HS-5 (cell line): ENCODE results near the gene ARAF.
"Not testable (repeated sequence)": the region's sequence is repeated elsewhere in the genome, so short reads cannot be mapped to it uniquely, and the experiment has no call there.

Experiments
- DNase-seq: peaks from one replicate; pipeline ENCODE4 v3.0.0-alpha.2; 2012; ENCODE audit warnings: low read depth

Gene ARAF

DNA sequence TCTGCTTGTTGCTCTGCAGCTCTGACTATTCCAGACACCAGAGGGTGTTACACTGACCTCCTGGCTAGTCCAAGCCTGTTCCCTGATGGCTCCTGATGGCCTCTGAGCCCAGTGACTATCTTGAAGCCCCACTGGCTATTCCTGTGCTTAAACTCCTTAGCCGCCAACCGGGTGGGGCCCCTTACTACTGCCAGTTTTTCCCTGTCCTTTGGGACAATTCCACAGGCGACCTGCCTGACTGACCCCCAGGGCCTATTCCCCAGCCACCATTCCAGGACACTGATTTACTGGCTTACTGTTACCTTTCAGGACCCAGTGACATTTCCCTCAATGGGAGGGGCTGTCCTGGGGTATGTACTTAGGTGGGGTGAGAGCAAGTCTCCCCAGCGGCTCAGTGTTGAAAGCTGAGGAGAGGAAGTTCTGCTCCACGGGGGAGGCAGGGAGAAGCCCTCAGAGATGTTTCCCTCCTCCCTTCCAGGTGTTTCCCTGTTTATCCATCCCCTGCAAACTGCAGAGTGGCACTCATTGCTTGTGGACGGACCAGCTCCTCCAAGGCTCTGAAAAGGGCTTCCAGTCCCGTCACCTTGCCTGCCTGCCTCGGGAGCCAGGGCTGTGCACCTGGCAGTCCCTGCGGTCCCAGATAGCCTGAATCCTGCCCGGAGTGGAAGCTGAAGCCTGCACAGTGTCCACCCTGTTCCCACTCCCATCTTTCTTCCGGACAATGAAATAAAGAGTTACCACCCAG, 25.2 kb downstream of the ARAF start:
- no peak for DNase-seq

DNA sequence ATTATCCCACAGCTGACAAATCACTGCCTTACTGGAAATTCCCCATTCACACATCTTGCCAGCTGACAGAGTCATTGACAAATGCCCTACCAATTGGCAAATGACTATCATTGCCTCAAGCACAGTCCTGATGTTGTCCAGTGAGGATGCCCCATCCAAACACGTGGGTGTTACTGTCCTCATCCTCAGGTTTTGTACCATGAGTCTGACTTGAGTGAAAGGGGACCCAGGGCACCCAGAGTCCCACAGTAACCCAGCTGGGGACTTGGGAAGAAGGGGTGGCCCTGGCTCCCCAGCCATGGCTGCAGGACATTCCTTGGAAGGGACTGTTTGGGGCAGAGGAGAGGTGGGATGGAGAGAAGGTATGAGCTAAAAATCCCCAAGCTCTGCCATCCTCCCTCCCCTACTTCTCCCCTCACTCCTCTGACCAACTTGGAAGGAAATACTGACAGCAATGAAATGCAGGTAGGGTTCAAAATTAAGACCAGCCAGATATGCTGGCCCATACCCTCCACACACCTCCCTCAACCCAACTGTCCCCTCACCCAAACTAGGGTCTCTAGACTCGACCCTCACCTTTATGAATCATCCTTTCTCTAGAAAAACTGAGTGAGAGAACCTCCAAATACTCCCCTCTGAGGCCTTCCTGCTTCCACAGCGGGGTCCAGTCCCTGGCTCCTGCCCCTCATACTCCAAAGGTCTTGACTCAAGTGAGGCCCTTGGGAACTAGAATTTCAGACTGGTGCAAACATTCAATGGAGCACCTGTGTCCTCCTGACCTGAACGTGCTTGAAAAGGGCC, 26.3 kb downstream of the ARAF start:
- DNase-seq, result no peak

DNA sequence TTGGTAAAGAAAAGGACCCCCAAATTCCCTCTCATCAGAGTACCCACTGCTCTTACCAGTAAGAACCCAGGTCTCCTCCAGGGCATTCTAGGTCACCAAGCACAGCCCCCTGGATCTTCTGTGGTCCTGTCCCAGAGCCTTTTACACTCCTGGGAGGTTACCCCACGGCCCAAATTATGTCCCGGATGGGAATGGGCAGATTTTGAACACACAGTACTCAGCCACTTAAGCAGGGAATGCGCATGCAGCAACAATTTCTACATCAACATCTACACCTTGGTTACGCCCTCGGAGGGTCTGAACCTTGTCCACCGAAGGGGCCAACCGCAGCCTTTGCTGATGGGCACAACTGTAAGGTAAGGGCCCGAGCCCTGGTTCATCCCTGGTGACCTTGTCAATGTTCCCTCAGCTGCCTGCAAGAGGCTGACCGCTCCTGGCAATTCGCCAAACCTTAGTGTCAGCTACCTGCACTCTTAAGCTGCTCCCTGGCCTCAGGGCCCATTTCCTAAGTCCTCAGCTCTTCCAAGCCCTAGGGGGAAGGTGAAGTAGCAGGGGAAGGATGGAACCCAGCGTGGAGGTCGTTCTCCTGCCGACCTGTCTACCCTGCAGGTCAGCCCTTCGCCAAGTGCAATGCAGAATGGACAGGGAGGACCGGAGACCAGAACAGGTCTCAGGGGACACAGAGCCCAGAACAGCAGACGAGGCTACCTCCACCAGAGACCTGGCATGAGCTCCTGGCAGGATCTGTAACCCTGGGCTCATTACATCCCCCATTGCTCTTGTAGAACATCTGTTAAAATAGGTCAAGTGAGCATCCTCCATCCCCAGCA, 27.1 kb downstream of the ARAF start:
- no peak for DNase-seq

DNA sequence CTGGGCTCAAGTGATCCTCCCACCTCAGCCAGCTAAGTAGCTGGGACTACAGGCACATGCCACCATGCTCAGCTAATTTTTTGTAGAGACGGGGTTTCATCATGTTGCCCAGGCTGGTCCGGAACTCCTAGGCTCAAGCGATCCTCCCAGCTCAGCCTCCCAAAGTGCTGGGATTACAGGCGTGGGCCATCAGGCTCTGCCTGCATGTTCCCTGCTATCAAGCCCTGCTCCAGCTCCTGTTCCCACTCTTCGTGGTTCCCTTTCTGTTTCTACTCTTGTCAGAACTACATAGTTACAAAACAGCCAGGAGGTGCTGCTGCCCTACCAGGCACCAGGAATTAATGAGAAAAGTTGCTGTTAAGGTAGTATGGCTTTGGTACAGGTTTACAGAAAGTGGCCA, 30.0 kb downstream of the ARAF start:
- no peak for DNase-seq

DNA sequence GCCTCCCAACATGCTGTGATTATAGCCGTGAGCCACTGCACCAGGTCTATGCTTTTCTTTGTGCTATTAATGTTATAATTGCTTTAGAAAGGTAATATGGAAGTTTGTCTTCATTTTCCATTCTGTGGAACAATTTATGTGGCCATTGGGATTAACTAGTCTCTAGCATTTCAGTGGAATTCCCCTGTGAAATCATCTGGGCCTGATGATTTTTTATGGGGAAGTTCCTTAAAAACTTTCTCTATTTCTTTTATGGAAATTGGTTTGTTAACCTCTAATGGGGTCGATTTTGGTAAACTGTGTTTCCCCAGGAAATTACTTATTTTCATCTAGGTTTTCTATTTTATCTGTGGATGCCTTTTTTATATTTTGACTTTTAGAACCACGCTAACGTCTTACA, 32.5 kb downstream of the ARAF start:
- DNase-seq, result no peak

- DNase-seq, result no peak
Measured at GRCh38 chrX:47595716-47596251, 34.8 kb downstream of the ARAF start.

DNA sequence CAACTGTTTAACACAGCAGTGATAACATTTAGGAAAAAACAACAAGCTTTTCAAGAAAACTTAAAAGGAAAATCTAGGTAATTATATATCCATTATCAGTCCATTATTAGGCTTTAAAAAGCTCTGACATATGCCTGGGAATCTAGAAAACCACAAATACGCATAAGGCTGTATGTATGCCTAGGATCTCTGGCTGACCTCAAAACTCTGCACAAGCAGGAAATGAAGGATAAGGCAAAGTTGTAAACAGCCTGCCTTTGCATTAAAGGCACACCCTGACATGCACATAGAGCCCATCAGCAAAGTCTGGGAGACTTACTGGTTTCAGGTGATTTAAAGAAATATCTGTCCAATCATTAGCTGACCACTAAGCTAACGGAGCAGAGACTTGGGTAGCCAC, 35.3 kb downstream of the ARAF start:
- no peak for DNase-seq

DNA sequence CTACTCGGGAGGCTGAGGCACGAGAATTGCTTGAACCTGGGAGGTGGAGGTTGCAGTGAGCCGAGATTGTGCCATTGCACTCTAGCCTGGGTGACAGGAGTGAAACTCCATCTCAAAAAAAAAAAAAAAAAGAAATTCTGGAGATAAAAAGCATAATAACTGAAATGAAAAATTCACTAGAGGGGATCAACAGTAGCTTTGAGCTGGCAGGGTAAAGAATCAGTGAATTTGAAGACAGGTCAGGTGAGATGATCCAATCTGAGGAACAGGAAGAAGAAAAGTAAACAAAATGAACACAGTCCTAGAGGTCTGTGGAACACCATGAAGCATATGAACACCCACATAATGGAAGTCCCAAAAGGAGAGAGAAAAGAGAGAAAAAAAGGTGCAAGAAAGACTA, 36.2 kb downstream of the ARAF start:
- DNase-seq, result no peak

DNA sequence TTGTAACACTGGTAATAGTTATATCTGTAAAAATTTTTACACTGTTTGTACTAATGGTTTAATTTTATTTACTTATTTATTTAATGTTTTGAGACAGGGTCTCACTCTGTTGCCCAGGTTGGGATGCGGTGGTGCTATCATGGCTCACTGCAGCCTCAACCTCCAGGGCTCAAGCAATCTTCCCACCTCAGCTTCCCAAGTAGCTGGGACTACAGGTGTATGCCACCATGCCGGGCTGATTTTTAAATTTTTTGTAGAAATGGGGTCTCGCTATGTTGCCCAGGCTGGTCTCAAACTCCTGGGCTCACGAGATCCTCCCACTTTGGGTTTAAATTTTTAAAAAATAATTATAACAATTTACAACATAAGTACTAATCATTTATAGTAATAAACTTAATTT, 42.1 kb downstream of the ARAF start:
- not testable (repeated sequence) for DNase-seq

GRCh38 chrX:47605024-47605423, 44.0 kb downstream of the ARAF start:
- DNase-seq, result no peak

- DNase-seq, result no peak
Measured at GRCh38 chrX:47607091-47607490, 46.1 kb downstream of the ARAF start.

DNA sequence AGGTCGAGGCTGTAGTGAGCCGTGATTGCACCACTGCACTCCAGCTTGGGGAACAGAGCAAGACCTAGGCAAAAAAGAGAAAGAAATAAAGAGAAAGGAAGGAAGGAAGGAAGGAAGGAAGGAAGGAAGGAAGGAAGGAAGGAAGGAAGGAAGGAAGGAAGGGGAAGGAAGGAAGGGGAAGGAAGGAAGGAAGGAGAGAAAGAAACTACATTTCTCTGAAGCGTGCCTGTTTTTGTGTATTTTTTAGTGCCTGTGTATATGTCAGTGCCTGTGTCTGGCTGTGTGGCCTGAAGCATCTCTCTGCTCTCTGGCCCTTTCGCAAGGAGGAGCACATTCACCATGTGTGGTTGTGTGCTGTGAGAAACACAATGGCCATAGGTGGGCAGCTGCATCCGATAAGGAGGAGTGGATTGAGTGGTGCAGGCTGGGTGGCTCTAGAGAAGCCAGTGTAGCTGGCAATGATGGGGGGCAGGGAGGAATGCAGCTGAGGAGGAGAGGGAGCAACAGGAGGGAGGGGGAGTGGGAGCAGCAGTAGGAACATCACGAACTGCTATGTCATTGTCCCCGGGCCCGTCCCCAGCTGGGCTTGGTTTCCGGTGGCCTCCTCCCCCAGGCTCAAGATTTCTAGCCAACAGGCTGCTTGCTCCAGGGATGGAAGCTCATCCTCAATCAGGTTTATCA, 47.3 kb downstream of the ARAF start:
- no peak for DNase-seq

GRCh38 chrX:47610511-47610910, 49.5 kb downstream of the ARAF start:
- no peak for DNase-seq

- DNase-seq, result no peak
Measured at GRCh38 chrX:47611489-47611888, 50.5 kb downstream of the ARAF start.

DNA sequence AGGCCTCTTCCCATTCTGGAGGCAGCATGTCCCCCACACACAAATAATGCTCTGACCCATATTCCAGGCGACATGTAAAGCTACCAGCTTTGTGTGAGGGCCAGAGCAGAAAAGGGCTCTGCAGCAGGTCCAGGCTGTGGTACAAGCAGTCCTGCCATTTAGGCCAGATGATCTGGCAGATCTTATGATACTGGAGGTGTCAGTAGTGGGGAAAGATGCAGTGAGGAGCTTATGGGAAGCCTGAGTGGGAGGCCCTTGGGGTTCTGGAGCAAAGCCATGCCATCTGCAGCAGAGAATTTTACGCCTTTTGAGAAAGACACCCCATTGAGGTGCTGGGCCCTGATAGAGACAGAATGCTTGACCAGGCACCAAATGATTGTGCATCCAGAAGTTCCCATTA, 50.9 kb downstream of the ARAF start:
- no peak for DNase-seq

DNA sequence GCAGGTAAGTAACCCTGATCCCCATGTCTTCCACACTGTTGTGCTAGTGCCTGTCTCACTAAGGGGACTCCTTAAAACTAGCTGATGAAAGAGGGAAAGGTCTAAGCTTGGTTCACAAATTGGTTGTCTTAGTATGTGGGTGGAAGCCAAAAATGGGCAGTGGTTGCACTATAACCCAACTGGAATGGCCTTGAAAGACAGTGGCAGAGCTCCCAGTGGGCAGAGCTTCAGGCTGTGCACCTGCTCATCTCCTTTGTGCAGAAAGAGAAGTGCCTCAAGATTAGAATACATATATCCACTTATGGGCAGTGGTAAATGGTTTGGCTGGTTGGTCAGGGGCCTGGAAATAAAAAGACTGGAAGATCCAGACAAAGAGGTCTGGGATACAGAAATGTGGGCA, 51.4 kb downstream of the ARAF start:
- DNase-seq, result no peak

DNA sequence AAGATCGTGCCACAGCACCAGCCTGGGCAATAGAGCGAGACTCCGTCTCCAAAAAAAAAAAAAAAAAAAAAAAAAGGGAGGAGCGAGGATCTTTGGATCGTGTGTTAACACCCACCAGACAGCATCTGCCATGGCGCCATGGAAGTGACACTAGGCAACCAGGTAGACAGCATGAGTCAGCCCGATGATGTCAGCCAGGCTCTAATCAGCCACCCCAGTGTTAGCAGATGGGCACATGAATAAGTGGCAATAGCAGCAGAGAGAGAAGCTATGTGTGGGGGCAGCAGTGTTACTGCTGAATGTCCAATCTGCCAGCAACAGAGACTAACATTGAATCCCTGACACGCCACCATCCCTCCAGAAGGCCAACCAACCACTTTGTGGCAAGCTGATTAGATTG, 52.1 kb downstream of the ARAF start:
- DNase-seq, result no peak

GRCh38 chrX:47614618-47615017, 53.6 kb downstream of the ARAF start:
- no peak for DNase-seq

GRCh38 chrX:47618923-47619485, 58.0 kb downstream of the ARAF start:
- DNase-seq, result no peak

- peak; percentile 6 for DNase-seq
Measured at GRCh38 chrX:47619486-47620302, 58.7 kb downstream of the ARAF start, which contains the start of gene SYN1. TSS of gene SYN1 (minus strand) at chrX:47619857. CDS start at chrX:47619728, 129 bp downstream.

GRCh38 chrX:47620303-47620685, 59.3 kb downstream of the ARAF start:
- no peak for DNase-seq
